CD4-positive, alpha-beta T cell treated with Interleukin-2 at 100 ng/mL for 4 hours (primary cell): ENCODE results near the gene GDAP1L1.
"Not testable (repeated sequence)": the region's sequence is repeated elsewhere in the genome, so short reads cannot be mapped to it uniquely, and the experiment has no call there.

Experiments
- DNase-seq: peaks from one replicate; pipeline ENCODE4 v3.0.0-alpha.2; 2020; ENCODE audit warnings: low spot score

GDAP1L1 gene

DNA sequence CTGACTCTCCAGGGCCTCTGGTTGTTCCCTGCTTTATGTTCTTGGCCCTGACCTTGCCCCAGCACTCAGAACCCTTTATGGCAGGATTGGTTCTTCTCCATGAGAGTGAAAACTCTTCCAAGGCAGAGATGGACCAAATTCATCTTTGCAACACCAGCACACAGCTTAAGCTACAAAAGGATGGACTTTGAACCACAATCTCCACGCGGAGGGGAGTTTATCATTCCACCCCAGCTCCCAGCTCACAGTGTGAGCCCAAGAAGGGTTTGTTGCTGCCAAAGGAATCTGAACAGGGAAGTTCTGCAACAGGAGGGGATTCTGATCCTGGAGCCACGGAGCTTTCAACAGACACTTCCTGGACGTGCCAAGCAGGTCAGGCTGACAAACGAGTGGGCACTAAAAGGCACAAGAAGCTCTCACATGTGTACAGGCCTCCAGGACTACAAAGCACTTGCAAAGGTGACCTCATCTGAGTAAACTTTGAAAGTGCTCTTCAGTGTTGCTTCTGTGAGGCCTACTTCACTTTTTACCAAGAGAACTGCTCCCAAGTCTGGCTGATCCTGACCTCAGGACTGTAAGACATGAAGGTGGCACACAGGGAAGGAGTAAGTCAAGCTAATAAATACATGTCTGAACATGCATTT lies 55.0 kb downstream of the GDAP1L1 start:
- no peak for DNase-seq

DNA sequence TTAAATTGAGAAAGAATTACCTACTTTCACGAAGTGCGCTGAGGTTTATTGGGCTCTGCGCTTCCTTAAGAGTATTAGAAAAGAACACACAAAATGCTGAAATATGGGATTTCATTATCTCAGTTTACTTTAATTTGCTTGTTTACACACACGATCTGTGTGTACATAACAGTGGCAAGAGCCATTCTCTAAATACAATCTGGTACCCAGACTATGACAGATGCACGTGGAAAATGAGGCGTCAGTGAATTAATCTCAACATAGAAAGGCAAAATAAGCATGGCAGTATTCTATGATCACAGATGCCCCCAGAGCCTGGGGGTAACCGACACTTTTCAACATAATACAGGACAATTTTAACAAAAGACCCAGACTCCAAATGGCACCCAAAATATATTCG lies 55.6 kb downstream of the GDAP1L1 start:
- no peak for DNase-seq

DNA sequence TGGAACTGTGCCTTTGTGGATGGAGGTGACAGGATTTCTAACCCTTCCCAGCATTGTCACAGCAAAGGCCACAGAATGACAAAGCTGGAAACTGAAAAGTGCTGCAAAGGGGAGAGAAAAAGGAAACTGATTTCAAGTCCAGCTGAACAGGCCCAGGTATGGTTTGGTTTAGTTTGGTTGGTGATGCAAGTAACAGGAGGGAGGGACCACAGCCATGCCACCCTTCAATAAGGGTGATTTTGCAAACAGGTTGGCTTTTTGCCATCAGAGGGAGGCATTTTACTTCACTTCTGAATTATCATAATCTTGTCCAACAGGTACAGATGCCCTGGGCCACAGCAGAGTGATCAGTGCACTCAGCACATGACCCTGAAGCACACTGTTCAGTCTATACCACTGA lies 57.3 kb downstream of the GDAP1L1 start:
- no peak for DNase-seq

DNA sequence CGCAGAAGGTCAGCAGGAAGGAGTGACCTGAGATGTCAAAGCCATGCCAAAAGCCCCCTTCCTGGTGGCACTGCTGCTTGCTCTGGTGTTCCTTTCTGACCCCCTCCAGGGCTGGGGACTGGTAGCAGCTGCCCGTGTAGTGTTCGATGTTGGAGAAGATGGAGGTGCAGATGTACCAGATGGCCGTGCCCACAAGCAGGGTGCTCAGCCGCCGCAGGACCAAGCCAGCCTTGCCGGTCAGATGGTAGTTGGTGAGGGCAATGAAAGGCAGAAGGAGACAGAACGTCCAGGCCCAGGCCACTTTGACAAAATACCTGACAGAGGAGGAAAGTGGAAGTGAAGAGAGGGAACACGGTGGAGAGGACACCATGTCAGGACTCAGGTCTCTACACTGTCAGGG lies 59.8 kb downstream of the GDAP1L1 start:
- no peak for DNase-seq

DNA sequence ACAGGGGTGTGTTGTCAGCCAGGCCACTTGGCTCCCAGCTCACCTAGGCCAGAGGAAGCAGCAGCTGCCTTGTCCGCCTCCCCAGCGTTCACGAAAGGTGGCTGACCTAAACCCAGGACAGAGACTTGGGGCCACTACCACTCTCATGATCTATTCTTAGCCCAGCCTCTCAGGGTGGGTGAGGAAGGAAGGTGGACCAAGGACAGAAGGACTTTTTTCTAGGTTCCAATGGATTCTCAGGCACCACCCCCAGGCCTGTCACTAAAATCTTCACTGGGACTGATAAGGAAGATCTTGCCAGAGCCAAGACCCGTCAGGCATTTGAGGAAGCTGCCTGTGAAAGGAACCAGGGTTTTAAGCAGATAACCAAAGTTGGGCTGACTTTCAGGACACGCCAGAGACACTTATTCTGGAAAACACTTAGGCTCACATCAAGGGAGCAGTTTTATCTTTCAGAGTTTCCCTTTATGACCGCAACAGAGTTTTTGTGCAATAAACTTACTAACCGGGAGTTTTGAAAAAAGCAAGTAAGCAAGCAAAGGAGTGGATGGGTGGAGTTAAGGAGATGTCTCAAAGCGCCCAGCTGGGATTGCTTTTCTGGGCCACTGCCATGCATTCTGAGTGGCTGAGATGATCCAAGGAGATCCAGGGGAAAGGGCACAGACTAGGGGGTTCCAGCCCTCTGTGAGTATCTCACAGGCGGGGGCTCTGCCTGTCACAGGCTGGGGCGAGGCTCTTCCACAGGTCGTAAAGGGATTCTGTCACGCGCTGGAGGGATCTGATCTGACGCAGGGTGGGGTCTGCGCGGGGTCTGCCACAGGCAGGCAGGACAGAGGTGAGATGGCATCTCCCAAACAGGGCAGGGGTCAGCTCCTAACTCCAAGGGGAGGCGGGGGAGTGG lies 62.9 kb downstream of the GDAP1L1 start:
- peak; percentile 3 for DNase-seq

DNA sequence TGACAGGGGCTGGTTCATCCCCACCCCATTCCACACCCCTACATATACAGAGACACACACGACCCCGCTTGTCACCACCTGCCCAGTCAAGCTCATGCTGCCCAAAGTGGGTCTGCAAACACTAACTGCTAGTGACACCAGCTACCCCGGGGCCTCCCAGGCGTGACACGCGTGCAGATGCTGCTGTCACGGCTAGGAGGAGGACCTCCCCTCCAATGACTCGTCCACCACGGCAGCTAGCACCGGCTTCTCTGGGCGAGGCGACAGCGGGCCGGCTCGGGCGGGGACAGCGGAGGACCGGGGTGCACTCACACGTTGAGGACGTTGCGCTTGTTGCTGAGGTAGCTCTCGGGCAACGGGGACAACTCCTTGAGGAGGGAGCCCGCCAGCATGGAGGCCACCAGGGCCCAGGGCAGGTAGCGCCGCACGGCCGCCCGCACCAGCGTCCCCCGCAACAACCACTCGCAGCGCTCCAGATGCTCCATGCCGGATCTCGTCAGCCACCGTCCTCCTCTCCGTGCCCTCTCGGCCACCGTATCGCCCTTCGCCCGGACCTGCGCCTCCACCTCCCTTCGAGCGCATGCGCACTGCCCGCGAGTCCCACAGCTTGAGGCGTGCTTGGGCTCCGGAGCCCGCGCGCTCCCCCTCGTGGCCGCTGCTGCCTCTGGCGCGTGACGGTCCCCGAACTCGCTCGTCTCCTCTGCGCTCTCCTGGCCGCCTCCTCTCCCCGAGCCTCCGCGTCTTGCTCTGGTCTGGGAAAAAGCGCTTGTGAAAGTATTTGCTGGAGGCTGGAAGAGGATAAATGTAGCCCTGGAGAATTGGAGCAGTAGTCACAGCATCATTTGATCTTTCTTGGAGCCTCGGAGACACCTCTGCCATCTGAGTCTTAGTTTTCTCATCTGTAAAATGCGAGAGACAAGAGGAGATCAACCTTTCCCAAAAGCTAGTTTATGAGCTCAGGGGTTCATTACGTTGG lies 63.8 kb downstream of the GDAP1L1 start, which contains the start of gene FITM2:
Gene FITM2 (minus strand): TSS at position 539 of the 976 bp plus-strand sequence. CDS start 54 bp downstream, at position 485.
- DNase-seq: peak; percentile 98

DNA sequence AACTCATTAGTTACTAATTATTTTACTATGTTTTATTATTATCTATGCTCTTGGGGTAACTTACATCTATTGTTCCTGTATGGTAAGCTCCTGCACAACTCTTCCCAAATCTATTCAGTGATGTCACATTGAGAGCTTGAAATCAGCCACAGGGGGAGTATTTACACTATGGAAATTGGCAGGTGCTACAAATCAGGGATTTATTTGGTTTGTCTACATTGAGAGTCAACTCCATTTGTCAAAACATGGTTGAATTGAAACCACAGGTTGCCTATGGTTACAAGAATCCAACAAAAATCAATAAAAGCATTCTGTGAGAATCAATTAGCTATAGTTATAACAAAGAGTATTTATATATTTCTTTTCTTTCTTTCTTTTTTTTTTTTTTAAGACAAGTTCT lies 67.8 kb downstream of the GDAP1L1 start:
- no peak for DNase-seq

DNA sequence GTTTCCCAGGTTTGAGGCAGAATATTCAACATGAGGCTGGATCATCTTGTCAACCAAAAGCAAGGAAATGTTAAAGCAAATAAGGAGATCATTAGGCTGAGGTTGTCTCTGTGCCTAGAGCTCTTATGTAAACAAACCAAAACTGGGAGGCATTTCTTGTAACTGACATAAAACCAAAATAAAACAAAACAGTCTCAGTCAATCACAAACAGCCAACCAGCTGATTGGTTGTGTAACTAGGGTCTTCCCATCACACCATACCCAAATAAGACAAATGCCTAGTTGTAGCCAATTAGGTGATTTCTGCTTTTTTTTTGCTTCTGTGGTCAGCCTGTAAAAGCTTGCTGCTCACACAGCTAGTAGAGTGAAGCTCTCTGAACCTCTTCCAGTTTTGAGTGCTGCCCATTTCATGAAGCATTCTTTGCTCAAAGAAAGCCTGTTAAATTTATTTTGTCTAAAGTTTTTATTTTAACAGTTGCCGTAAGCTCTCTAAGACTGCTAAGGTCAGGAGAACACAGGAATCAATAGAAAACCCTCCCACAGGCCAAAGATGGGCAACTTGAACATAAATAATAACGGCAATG lies 72.8 kb downstream of the GDAP1L1 start:
- DNase-seq: no peak

DNA sequence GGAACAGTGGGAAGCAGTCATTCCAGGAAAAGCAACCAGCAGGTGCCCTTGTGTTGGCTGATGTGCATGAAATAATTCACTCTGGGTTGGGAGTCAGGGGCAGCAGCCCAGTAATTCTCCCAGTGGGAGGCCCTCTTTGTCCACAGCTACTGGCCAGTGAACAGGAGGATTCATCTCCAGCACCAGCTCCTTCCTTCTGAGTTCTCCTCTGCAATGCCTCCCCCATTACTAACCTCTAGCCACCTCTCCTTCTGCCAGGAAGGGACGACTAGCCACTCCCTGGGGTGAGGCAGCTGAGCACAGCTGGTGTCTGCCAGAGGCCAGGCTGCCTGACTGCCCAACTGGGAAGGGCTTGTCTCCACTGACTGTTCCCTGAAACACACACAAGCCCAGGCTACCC lies 77.2 kb downstream of the GDAP1L1 start:
- no peak for DNase-seq

DNA sequence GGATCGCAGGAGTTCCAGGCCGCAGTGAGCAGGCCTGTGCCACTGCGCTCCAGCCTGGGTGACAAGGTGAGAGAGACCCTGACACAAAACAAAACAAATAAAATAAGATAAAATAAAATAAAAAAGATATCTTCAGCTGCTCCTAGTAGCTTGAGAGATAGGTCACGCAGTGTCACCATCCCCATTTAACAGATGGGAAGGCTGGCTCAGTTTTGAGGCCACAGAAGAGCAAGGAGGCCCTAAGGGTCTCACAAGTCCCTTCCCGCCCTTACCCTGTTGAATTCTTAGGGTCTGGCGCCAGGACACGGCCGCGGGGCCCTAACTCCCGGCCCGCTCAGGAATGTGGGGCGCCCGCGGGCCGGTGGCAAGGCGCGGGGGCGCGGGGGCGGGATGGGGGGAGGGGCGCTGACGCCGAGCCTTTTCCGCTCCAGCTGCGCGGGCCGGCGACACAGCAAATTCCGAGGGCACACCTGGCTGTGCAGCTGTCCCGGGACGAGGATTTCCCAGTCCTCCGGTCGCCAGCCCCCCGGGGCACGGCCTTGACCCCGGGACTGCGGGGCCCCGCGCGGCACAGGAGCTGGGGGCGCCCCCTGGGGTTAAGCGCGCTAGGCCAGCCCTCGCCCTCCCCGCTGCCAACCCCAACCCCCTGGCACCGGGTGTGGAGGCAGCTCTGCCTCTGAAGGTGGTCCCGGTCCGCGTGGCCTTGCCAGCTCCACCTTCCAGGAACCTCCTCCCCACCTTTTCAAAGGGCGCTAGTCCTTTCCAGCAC lies 79.5 kb downstream of the GDAP1L1 start:
- no peak for DNase-seq

DNA sequence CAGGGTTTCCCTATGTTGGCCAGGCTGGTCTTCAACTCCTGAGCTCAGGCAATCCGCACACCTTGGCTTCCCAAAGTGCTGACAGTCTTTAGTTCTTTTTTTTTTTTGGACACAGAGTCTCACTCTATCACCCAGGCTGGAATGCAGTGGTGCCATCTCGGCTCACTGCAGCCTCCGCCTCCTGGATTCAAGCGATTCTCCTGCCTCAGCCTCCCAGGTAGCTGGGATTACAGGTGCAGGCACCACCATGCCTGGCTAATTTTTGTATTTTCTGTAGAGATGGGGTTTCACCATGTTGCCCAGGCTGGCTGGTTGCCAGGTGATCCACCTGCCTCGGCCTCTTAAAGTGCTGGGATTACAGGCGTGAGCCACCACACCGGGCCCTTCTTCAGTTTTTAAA lies 80.6 kb downstream of the GDAP1L1 start:
- DNase-seq: not testable (repeated sequence)

DNA sequence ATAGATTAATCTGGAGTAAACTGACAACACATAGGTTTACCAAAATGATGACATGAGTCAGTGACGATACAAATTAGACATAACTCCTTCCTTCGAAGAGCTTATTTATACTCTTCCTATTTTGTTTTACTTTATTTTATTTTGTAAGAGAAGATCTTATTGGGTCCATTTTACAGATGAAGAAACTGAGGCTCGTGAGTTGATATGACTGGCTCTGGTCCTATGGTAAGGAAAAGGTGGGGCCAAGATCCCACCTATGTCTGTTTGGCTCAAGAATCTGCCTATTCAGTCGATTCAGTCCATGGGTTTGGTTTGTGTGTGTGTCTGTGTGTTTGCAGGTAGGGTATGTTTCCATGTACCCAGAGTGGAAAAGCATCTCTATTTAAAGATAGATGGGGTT lies 81.3 kb downstream of the GDAP1L1 start:
- no peak for DNase-seq
